Esophagus squamous epithelium (tissue), 5 donors: ENCODE measurements around the gene ALKBH3. TPM values are rescaled to one million over a fixed set of nuclear protein-coding genes. Genes with fewer than 3 reads are reported as not detected.

Experiments used
- DNase-seq: peaks from one replicate; lab custom pipeline; 2025; lab: John Stamatoyannopoulos, UW
- H3K27ac ChIP-seq, 4 donors: fragments of 200-600 bp; sonication (generic); one replicate each; pipeline ENCODE4 v1.5.1; 2016 to 2019; ENCODE audit warnings: mild to moderate bottlenecking in 1 of 4
- H3K27me3 ChIP-seq, 4 donors: fragments of 200-600 bp; sonication (generic); 1 replicate in 3 of 4; 2 replicates in 1 of 4; pipeline versions ENCODE4 v1.5.1 to v1.6.0; 2017 to 2021; ENCODE audit warnings: antibody characterized with exemption in 1 of 4
- H3K36me3 ChIP-seq, 3 donors: fragments of 200-600 bp; sonication (generic); one replicate each; pipeline ENCODE4 v1.5.1; 2016 to 2019
- H3K4me1 ChIP-seq, 3 donors: fragments of 200-600 bp; sonication (generic); one replicate each; pipeline ENCODE4 v1.5.1; 2017 to 2019
- H3K4me3 ChIP-seq, 4 donors: fragments of 200-600 bp; sonication (generic); 1 replicate in 3 of 4; 2 replicates in 1 of 4; pipeline ENCODE4 v1.5.1; 2016 to 2019; ENCODE audit warnings: mild to moderate bottlenecking in 2 of 4, moderate library complexity in 1 of 4
- H3K9me3 ChIP-seq, 3 donors: fragments of 200-600 bp; sonication (generic); one replicate each; pipeline ENCODE4 v1.5.1; 2016 to 2019
- POLR2A ChIP-seq, 4 donors: fragments of 450-650 bp; IDR thresholded peaks; one replicate each; pipeline ENCODE4 v1.6.1; 2017; ENCODE audit warnings: antibody characterized with exemption in 4 of 4, mild to moderate bottlenecking in 4 of 4, moderate library complexity in 3 of 4
- WGBS, 2 donors: methylation state at CpG; one replicate each; pipeline ENCODE4 v1.1.5; 2018; 5-methylcytosine and 5-hydroxymethylcytosine counted together
- intact Hi-C: fragments of 100-400 bp; cut with DNase I; formaldehyde crosslinking; loops from one replicate; pipeline ENCODE4 v1.15.0; 2022
- total RNA-seq, 4 donors: library from RNA; depleted of rRNA; stranded (reverse); fragments of >200 nt; gene quantifications; one replicate each; pipeline ENCODE4 v1.1.0, GENCODE V29; 2016
- TF ChIP-seq, protein P1 (sequence below), 6 experiments: fragments of 450-650 bp in 4 of 6; fragments of 200-600 bp in 2 of 6; sonication (generic) in 2 of 6; IDR thresholded peaks; one replicate each; pipeline ENCODE4 v1.5.1; 2016 to 2019; ENCODE audit warnings: antibody characterized with exemption in 6 of 6, mild to moderate bottlenecking in 4 of 6, moderate library complexity in 4 of 6
- donor health status: DM: yes; HTN: yes; CAD: no.

ALKBH3 gene
- total RNA-seq, 4 donors from 2014 or later = 25.6 to 41.2 (median 30.7) TPM

GRCh38 chr11:43899094-43899493 lies 18.5 kb downstream of the ALKBH3 start:
- TF ChIP-seq POLR2A (IDR thresholded peaks at IDR 0.05) = no peak
- TF ChIP-seq, protein P1, sequence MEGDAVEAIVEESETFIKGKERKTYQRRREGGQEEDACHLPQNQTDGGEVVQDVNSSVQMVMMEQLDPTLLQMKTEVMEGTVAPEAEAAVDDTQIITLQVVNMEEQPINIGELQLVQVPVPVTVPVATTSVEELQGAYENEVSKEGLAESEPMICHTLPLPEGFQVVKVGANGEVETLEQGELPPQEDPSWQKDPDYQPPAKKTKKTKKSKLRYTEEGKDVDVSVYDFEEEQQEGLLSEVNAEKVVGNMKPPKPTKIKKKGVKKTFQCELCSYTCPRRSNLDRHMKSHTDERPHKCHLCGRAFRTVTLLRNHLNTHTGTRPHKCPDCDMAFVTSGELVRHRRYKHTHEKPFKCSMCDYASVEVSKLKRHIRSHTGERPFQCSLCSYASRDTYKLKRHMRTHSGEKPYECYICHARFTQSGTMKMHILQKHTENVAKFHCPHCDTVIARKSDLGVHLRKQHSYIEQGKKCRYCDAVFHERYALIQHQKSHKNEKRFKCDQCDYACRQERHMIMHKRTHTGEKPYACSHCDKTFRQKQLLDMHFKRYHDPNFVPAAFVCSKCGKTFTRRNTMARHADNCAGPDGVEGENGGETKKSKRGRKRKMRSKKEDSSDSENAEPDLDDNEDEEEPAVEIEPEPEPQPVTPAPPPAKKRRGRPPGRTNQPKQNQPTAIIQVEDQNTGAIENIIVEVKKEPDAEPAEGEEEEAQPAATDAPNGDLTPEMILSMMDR (IDR thresholded peaks at IDR 0.05) = no peak
- no peak for DNase-seq
- Histone ChIP-seq H3K4me1 (peaks cover 0 to 2% (median 0%) of the 10 kb centered on the region in 3 donors), H3K27me3 (no peaks in the 10 kb centered on the region), H3K4me3 (no peak overlapping the region), H3K9me3 (no peaks in the 10 kb centered on the region), H3K36me3 (peaks cover 25 to 96% (median 27%) of the 10 kb centered on the region in 3 donors), H3K27ac (no peak overlapping the region)
- intact Hi-C loops = loop anchor here (10.0 kb wide), 1 partner anchor 46 kb away; the partner anchor contains the start of gene C11orf96
- WGBS, 2 donors = 84 to 90% methylated on average over 10 to 13 of the region's 13 CpGs

GRCh38 chr11:43901551-43901950 lies 20.9 kb downstream of the ALKBH3 start:
- no peak overlapping the region for H3K27ac ChIP-seq
- no peaks in the 10 kb centered on the region for H3K9me3 ChIP-seq
- DNase-seq = no peak
- peaks cover 20 to 77% (median 26%) of the 10 kb centered on the region in 3 donors for H3K36me3 ChIP-seq
- intact Hi-C loops = no loop called here
- no peaks in the 10 kb centered on the region for H3K27me3 ChIP-seq
- H3K4me1 ChIP-seq = peaks cover 0 to 25% (median 4%) of the 10 kb centered on the region in 3 donors
- 95% methylated on average over 4 of the region's 4 CpGs for whole genome bisulfite sequencing, 2 donors
- H3K4me3 ChIP-seq = no peak overlapping the region
- TF ChIP-seq, protein P1 (IDR thresholded peaks at IDR 0.05) = no peak
- TF ChIP-seq POLR2A (IDR thresholded peaks at IDR 0.05) = no peak

DNA sequence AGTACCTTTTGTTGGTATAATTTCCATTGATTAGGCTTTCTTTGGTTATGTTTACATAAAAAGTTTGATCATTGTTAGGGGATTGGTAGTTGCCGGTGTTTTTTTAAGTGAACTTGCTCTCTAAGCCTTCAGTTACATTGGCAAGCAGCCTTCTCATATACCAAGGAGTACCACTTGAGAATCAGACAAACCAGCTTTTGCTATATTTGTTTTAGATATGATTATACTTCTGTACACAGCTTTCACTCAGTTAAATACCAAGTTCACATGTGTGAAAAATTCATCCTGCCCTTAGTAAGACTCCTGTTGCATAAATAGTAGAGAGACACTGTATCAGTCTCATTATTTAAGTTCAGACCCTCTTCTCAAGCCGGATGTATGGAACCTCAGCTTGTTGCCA lies 22.4 kb downstream of the ALKBH3 start:
- Histone ChIP-seq H3K9me3 (no peaks in the 10 kb centered on the region), H3K4me1 (peaks cover 0 to 28% (median 4%) of the 10 kb centered on the region in 3 donors), H3K4me3 (no peak overlapping the region), H3K36me3 (peaks cover 17 to 70% (median 20%) of the 10 kb centered on the region in 3 donors), H3K27ac (no peak overlapping the region), H3K27me3 (no peaks in the 10 kb centered on the region)
- no peak for TF ChIP-seq POLR2A (IDR thresholded peaks at IDR 0.05)
- TF ChIP-seq, protein P1 (IDR thresholded peaks at IDR 0.05) = no peak
- intact Hi-C loops = no loop called here
- no peak for DNase-seq
- WGBS, 2 donors = 78 to 90% methylated on average over 2 of the region's 2 CpGs

DNA sequence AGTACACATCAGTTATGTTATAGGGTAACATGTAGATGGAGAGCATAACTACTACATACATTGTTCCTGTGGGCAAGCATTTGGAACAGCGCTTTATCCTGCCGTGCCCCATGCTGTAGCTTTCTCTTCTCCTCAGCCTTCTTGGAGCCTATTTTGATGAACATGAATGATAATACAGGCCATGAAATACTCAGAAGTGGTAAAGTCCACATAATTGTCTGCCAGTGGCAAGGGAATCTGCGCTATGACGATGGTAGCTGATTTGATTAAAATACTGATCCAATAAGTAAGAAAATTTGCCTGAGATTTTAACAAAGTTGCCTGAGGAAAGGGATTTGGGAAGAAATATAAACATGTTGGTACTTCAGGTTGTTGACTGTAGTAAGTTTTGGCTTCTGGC lies 23.3 kb downstream of the ALKBH3 start:
- no peak for TF ChIP-seq POLR2A (IDR thresholded peaks at IDR 0.05)
- TF ChIP-seq, protein P1 (IDR thresholded peaks at IDR 0.05) = no peak
- Histone ChIP-seq H3K27ac (no peak overlapping the region), H3K36me3 (peaks cover 9 to 69% (median 13%) of the 10 kb centered on the region in 3 donors), H3K4me1 (peaks cover 0 to 28% (median 4%) of the 10 kb centered on the region in 3 donors), H3K27me3 (no peaks in the 10 kb centered on the region), H3K9me3 (no peaks in the 10 kb centered on the region), H3K4me3 (no peak overlapping the region)
- DNase-seq = no peak
- intact Hi-C loops = no loop called here
- WGBS, 2 donors = 88 to 90% methylated on average over 4 of the region's 4 CpGs

DNA sequence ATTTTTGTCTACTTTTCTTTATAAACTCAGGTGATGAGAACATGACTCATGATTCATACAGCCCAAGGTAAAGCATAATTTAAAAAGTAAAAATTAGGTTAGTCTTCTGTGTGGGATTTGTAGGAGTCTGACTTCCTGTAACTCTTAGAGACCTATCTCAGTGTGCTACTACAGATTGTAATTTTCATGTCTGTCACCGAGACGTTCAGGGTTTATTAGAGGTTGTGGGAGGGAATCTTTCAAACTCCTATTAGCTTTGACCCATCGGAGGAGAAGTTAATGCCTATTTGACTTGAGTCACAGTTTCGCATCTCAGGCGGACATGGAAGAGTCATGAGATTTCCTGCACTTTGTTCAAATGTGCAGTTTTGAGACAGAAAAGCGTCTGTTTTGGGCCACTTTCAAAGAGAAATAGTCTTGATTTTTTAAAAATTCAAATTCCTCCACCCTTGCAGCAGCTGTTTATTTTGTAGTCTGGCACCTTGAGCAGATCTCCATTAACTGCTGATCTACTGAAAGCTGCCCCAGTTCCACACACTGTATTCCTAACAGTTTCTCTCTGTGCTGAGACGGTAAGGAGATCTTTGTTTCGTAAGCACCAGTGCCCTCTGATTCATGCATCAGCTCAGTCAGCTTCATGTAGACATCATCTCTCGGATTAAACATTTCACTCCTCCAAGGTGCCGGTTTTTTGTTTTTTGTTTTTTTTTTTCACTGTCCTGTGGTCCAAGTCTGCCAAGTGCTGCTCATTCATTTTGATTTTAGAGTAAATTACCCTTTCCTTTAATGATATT lies 24.3 kb downstream of the ALKBH3 start:
- Histone ChIP-seq H3K4me1 (peaks cover 0 to 28% (median 4%) of the 10 kb centered on the region in 3 donors), H3K4me3 (no peak overlapping the region), H3K27ac (peak overlapping the region in 3 of 4 donors; percentile 17 to 50 (median 40)), H3K9me3 (no peaks in the 10 kb centered on the region), H3K27me3 (no peaks in the 10 kb centered on the region), H3K36me3 (peaks cover 13 to 70% (median 13%) of the 10 kb centered on the region in 3 donors)
- TF ChIP-seq, protein P1 (IDR thresholded peaks at IDR 0.05) = no peak
- no peak for TF ChIP-seq POLR2A (IDR thresholded peaks at IDR 0.05)
- intact Hi-C loops = no loop called here
- WGBS, 2 donors = 34 to 48% methylated on average over 10 of the region's 10 CpGs
- no peak for DNase-seq
